GM12891 (cell line): ENCODE results near the gene TIMP2.

Experiments
- PAX5 ChIP-seq: IDR thresholded peaks from 2 replicates; pipeline ENCODE4 v1.6.1; 2011; ENCODE audit warnings: low read length, moderate library complexity, mild to moderate bottlenecking; ENCODE audit not compliant: insufficient read depth, severe bottlenecking
- POLR2A ChIP-seq: IDR thresholded peaks from 2 replicates; pipeline ENCODE4 v1.6.1; 2011; ENCODE audit warnings: low read depth, low read length, control low read depth
- POLR2AphosphoS5 ChIP-seq: IDR thresholded peaks from 2 replicates; pipeline ENCODE4 v1.6.1; 2011; ENCODE audit warnings: low read depth, low read length, control low read depth
- POU2F2 ChIP-seq: IDR thresholded peaks from 2 replicates; pipeline ENCODE4 v1.6.1; 2011; ENCODE audit warnings: low read depth, mild to moderate bottlenecking, control low read depth, low read length, moderate library complexity
- SPI1 ChIP-seq: IDR thresholded peaks from 2 replicates; pipeline ENCODE4 v1.6.1; 2011; ENCODE audit warnings: low read depth, low read length, control low read depth
- TAF1 ChIP-seq: IDR thresholded peaks from 2 replicates; pipeline ENCODE4 v1.6.1; 2011; ENCODE audit warnings: low read depth, low read length, control low read depth

GRCh38 chr17:78950870-78951269 is 25.7 kb upstream of the TIMP2 start:
- TF ChIP-seq POLR2AphosphoS5 (no peak), POLR2A (no peak), POU2F2 (no peak), TAF1 (no peak), SPI1 (no peak), PAX5 (no peak)
